K562 (cell line): ENCODE results near the gene B3GALT6. TPM values are rescaled to one million over a fixed set of nuclear protein-coding genes. Genes with fewer than 3 reads are reported as not detected.

Experiments
- BCOR ChIP-seq: fragments of 450-650 bp; IDR thresholded peaks from 2 replicates; pipeline ENCODE4 v1.6.1; 2016
- CBX1 ChIP-seq: sonication (generic); IDR thresholded peaks from 2 replicates; pipeline ENCODE4 v1.6.1; 2016; ENCODE audit warnings: antibody characterized with exemption, low read depth, mild to moderate bottlenecking
- CBX8 ChIP-seq: fragments of 200-600 bp; sonication (generic); IDR thresholded peaks from 2 replicates; pipeline ENCODE4 v1.6.1; 2012; ENCODE audit warnings: borderline replicate concordance, mixed run types, low read depth, mild to moderate bottlenecking, moderate library complexity, mixed read lengths, low read length, control low read depth, inconsistent platforms; ENCODE audit not compliant: poor library complexity, severe bottlenecking; ENCODE audit errors: extremely low read depth
- CXXC5 ChIP-seq: fragments of 250-450 bp; sonication (Bioruptor Pico); IDR thresholded peaks from 2 replicates; pipeline ENCODE4 v1.8.0; 2022; ENCODE audit warnings: inconsistent platforms, mild to moderate bottlenecking, moderate library complexity
- FOXO4 ChIP-seq: fragments of 450-650 bp; formaldehyde crosslinking; IDR thresholded peaks from 2 replicates; pipeline ENCODE4 v1.4.0; 2020; ENCODE audit warnings: mild to moderate bottlenecking, moderate library complexity
- KAT7 ChIP-seq: sonication (generic); formaldehyde crosslinking; IDR thresholded peaks from 2 replicates; pipeline ENCODE4 v1.8.0; 2022; ENCODE audit warnings: missing genetic modification reagents, mild to moderate bottlenecking, borderline replicate concordance
- RAD21 ChIP-seq, 2 experiments: fragments of 250-450 bp in 1 of 2; fragments of 450-650 bp in 1 of 2; sonication (Bioruptor Pico) in 1 of 2; formaldehyde crosslinking in 1 of 2; IDR thresholded peaks in 1 of 2; conservative IDR thresholded peaks in 1 of 2; 2 replicates each; pipeline versions ENCODE4 v1.4.0 to v1.8.0; 2020 to 2022; ENCODE audit warnings: mild to moderate bottlenecking in 2 of 2, moderate library complexity in 1 of 2
- RBFOX2 ChIP-seq: fragments of 200-400 bp; formaldehyde crosslinking; IDR thresholded peaks from 2 replicates; pipeline ENCODE4 v1.6.1; 2017; ENCODE audit warnings: low read depth, mild to moderate bottlenecking, low read length, moderate library complexity
- SMARCA4 ChIP-seq: fragments of 450-650 bp; IDR thresholded peaks from 2 replicates; pipeline ENCODE4 v1.6.1; 2016
- SP1 ChIP-seq: sonication (generic); formaldehyde crosslinking; IDR thresholded peaks from 2 replicates; pipeline ENCODE4 v1.8.1; 2022; ENCODE audit warnings: mild to moderate bottlenecking, missing genetic modification reagents
- TBP ChIP-seq: optimal IDR thresholded peaks from 2 replicates; pipeline ENCODE3; 2011; ENCODE audit warnings: low read depth, low read length, improper control_type of control experiment
- THAP7 ChIP-seq: fragments of 250-450 bp; sonication (Bioruptor Pico); IDR thresholded peaks from 2 replicates; pipeline ENCODE4 v1.5.0; 2021
- UBTF ChIP-seq, 2 experiments: IDR thresholded peaks; 2 replicates each; pipeline ENCODE4 v1.6.1; 2012; ENCODE audit warnings: improper control_type of control experiment in 2 of 2, low read depth in 2 of 2, low read length in 2 of 2, borderline replicate concordance in 1 of 2
- YY1 ChIP-seq, 3 experiments: IDR thresholded peaks; 2 replicates each; pipeline ENCODE4 v1.6.1; 2011; ENCODE audit warnings: low read length in 2 of 3, mild to moderate bottlenecking in 2 of 3, moderate library complexity in 2 of 3, borderline replicate concordance in 1 of 3, control low read depth in 1 of 3, low read depth in 1 of 3; ENCODE audit not compliant: insufficient read depth in 3 of 3, insufficient replicate concordance in 2 of 3, control insufficient read depth in 1 of 3, insufficient read length in 1 of 3; ENCODE audit errors: extremely low read depth in 1 of 3
- ZNF263 ChIP-seq: sonication (generic); formaldehyde crosslinking; IDR thresholded peaks from 2 replicates; pipeline ENCODE4 v1.8.0; 2022; ENCODE audit warnings: mild to moderate bottlenecking, missing genetic modification reagents, borderline replicate concordance
- ZNF778 ChIP-seq: fragments of 450-650 bp; formaldehyde crosslinking; IDR thresholded peaks from 2 replicates; pipeline ENCODE4 v1.4.0; 2020; ENCODE audit warnings: mild to moderate bottlenecking, moderate library complexity
- polyA plus RNA-seq, 8 experiments: library from polyadenylated mRNA; depleted of rRNA in 4 of 8; stranded (reverse) in 5 of 8; unstranded in 3 of 8; fragments of >200 nt; fragmentation: Nextera tagmentation in 2 of 8; fragmentation: Illumina TruSeq in 1 of 8; extraction: Ambion mirVana in 2 of 8; extraction: Trizol in 1 of 8; gene quantifications; 2 replicates each; pipeline versions ENCODE4 v1.2.1 to v1.2.3, GENCODE V29; 2011 to 2014; ENCODE audit warnings: inconsistent platforms in 1 of 8, missing spikeins in 1 of 8
- total RNA-seq, 7 experiments: library from RNA; depleted of rRNA in 6 of 7; stranded (reverse); fragments of >200 nt in 6 of 7; fragmentation: Illumina TruSeq in 2 of 7; extraction: Trizol in 2 of 7; gene quantifications; 2 replicates each; pipeline versions ENCODE4 v1.2.1 to v1.2.3, GENCODE V29; 2011 to 2021; ENCODE audit warnings: low replicate concordance in 1 of 7

B3GALT6 gene
- total and polyA plus RNA-seq, 9 of the 15 experiments (the other 6 are each of a cell fraction or from before 2014, with no cell fraction given): 0.68 to 29.8 (median 9.9) TPM

GRCh38 chr1:1230656-1231399, 1.2 kb upstream of the B3GALT6 start (continued):
- 0 out of 2 replicates have a peak, but pooled peaks have one; percentile 13 for TF ChIP-seq CXXC5 (CRISPR knock-in tag)
- peak; percentile 28 for TF ChIP-seq TBP
- peak; percentile 48; the same call in 1 of the 2 replicates for TF ChIP-seq BCOR
- 0 out of 4 replicates have a peak, but pooled peaks of 1 of the 2 experiments have one; percentile 33 for TF ChIP-seq UBTF (IDR thresholded peaks at IDR 0.05; ENCODE audit: borderline replicate concordance in 1 of 2, low read depth in 2 of 2, low read length in 2 of 2)
- peak; percentile 46; the same call in 1 of the 2 replicates for TF ChIP-seq SP1 (CRISPR knock-in tag)
- TF ChIP-seq ZNF778 (CRISPR knock-in tag): no peak
- TF ChIP-seq ZNF263: peak; percentile 1; the same call in 1 of the 2 replicates
- TF ChIP-seq RBFOX2: no peak
- TF ChIP-seq FOXO4 (CRISPR knock-in tag): no peak
- 0 out of 2 replicates have a peak, but pooled peaks have one; percentile 20 for TF ChIP-seq SMARCA4
- TF ChIP-seq CBX1: 0 out of 2 replicates have a peak, but pooled peaks have one; percentile 14
- 0 out of 2 replicates have a peak, but pooled peaks have one; percentile 60 for TF ChIP-seq KAT7
- peak; percentile 24 to 59 for TF ChIP-seq RAD21 (CRISPR knock-in tag; conservative IDR thresholded peaks at IDR 0.05 in 1 of 2, IDR thresholded peaks at IDR 0.05 in 1 of 2)
- no peak for TF ChIP-seq THAP7 (CRISPR knock-in tag)
- peak in 1 of 3 experiments; percentile 7 for TF ChIP-seq YY1 (IDR thresholded peaks at IDR 0.05; ENCODE audit: borderline replicate concordance in 1 of 3, control insufficient read depth in 1 of 3, extremely low read depth in 1 of 3, insufficient read depth in 3 of 3, insufficient read length in 1 of 3, insufficient replicate concordance in 2 of 3, low read depth in 1 of 3, low read length in 2 of 3)
- TF ChIP-seq CBX8: no peak
